Stimulated activated naive CD8-positive, alpha-beta T cell treated with anti-CD3 and anti-CD28 coated beads, Interleukin-15, Interleukin-2, amounts not matched to agents 100 ng/mL and 50 ng/mL, for 24 hours (primary cell): ENCODE data around the gene MVB12B.
A peak's percentile ranks its signal among the peaks of the same experiment; 100 is the strongest.

Source experiments
- H3K27ac Mint-ChIP-seq: one replicate; pipeline ENCODE4 v1.8.0; 2021; ENCODE audit warnings: mild to moderate bottlenecking, mixed read lengths
- H3K27me3 Mint-ChIP-seq: one replicate; pipeline ENCODE4 v1.8.0; 2021; ENCODE audit warnings: mixed read lengths
- H3K36me3 Mint-ChIP-seq: one replicate; pipeline ENCODE4 v1.8.0; 2021; ENCODE audit warnings: low read depth, mixed read lengths
- H3K4me1 Mint-ChIP-seq: one replicate; pipeline ENCODE4 v1.8.0; 2021; ENCODE audit warnings: low read depth, mixed read lengths
- H3K4me3 Mint-ChIP-seq: one replicate; pipeline ENCODE4 v1.8.0; 2021; ENCODE audit warnings: mild to moderate bottlenecking, mixed read lengths
- H3K9me3 Mint-ChIP-seq: one replicate; pipeline ENCODE4 v1.8.0; 2021; ENCODE audit warnings: mixed read lengths

Gene MVB12B

GRCh38 chr9:126480813-126481212, 154.2 kb downstream of the MVB12B start:
- H3K36me3 Mint-ChIP-seq: peaks cover 11% of the 10 kb centered on the region

GRCh38 chr9:126481862-126482261, 155.2 kb downstream of the MVB12B start:
- no peaks in the 10 kb centered on the region for H3K9me3 Mint-ChIP-seq
- no peak overlapping the region for H3K4me3 Mint-ChIP-seq
- peaks cover 12% of the 10 kb centered on the region for H3K4me1 Mint-ChIP-seq
- no peak overlapping the region for H3K27ac Mint-ChIP-seq
- no peaks in the 10 kb centered on the region for H3K27me3 Mint-ChIP-seq
- peaks cover 11% of the 10 kb centered on the region for H3K36me3 Mint-ChIP-seq

More at GRCh38 chr9:126480813-126481212, 154.2 kb downstream of the MVB12B start:
- Mint-ChIP-seq H3K27ac (no peak overlapping the region), H3K4me1 (peaks cover 16% of the 10 kb centered on the region), H3K27me3 (no peaks in the 10 kb centered on the region), H3K9me3 (no peaks in the 10 kb centered on the region), H3K4me3 (no peak overlapping the region)

GRCh38 chr9:126482361-126483044, 155.9 kb downstream of the MVB12B start:
- no peak overlapping the region for H3K27ac Mint-ChIP-seq
- H3K4me3 Mint-ChIP-seq: no peak overlapping the region
- peaks cover 6% of the 10 kb centered on the region for H3K36me3 Mint-ChIP-seq
- H3K27me3 Mint-ChIP-seq: no peaks in the 10 kb centered on the region
- H3K4me1 Mint-ChIP-seq: peaks cover 12% of the 10 kb centered on the region
- no peaks in the 10 kb centered on the region for H3K9me3 Mint-ChIP-seq

- Mint-ChIP-seq H3K27ac (peak overlapping the region; percentile 6), H3K4me3 (no peak overlapping the region), H3K4me1 (peaks cover 12% of the 10 kb centered on the region), H3K27me3 (no peaks in the 10 kb centered on the region), H3K9me3 (no peaks in the 10 kb centered on the region), H3K36me3 (peaks cover 4% of the 10 kb centered on the region)
These were observed 156.9 kb downstream of the MVB12B start for GRCh38 chr9:126483468-126484073.

GRCh38 chr9:126485662-126486061, 159.0 kb downstream of the MVB12B start:
- Mint-ChIP-seq H3K36me3 (peaks cover 4% of the 10 kb centered on the region), H3K27me3 (no peaks in the 10 kb centered on the region), H3K27ac (no peak overlapping the region), H3K4me3 (no peak overlapping the region), H3K9me3 (no peaks in the 10 kb centered on the region), H3K4me1 (peaks cover 17% of the 10 kb centered on the region)

GRCh38 chr9:126486276-126486675, 159.6 kb downstream of the MVB12B start:
- Mint-ChIP-seq H3K27me3 (no peaks in the 10 kb centered on the region), H3K27ac (no peak overlapping the region), H3K4me3 (no peak overlapping the region), H3K36me3 (peaks cover 4% of the 10 kb centered on the region), H3K4me1 (peaks cover 23% of the 10 kb centered on the region), H3K9me3 (no peaks in the 10 kb centered on the region)

- H3K4me3 Mint-ChIP-seq: no peak overlapping the region
- no peaks in the 10 kb centered on the region for H3K9me3 Mint-ChIP-seq
- peaks cover 24% of the 10 kb centered on the region for H3K4me1 Mint-ChIP-seq
- H3K27me3 Mint-ChIP-seq: no peaks in the 10 kb centered on the region
- no peak overlapping the region for H3K27ac Mint-ChIP-seq
- H3K36me3 Mint-ChIP-seq: peaks cover 4% of the 10 kb centered on the region
These were observed 161.2 kb downstream of the MVB12B start for GRCh38 chr9:126487856-126488255.

GRCh38 chr9:126488310-126488709, 161.7 kb downstream of the MVB12B start:
- Mint-ChIP-seq H3K4me3 (no peak overlapping the region), H3K27me3 (no peaks in the 10 kb centered on the region), H3K9me3 (no peaks in the 10 kb centered on the region), H3K4me1 (peaks cover 21% of the 10 kb centered on the region), H3K27ac (no peak overlapping the region), H3K36me3 (peaks cover 4% of the 10 kb centered on the region)

- no peaks in the 10 kb centered on the region for H3K9me3 Mint-ChIP-seq
- H3K27me3 Mint-ChIP-seq: no peaks in the 10 kb centered on the region
These were observed 162.3 kb downstream of the MVB12B start for GRCh38 chr9:126488881-126489404.

GRCh38 chr9:126489581-126490213, 163.1 kb downstream of the MVB12B start:
- H3K27me3 Mint-ChIP-seq: no peaks in the 10 kb centered on the region
- no peaks in the 10 kb centered on the region for H3K9me3 Mint-ChIP-seq
- no peaks in the 10 kb centered on the region for H3K36me3 Mint-ChIP-seq
- no peak overlapping the region for H3K4me3 Mint-ChIP-seq
- no peak overlapping the region for H3K27ac Mint-ChIP-seq
- H3K4me1 Mint-ChIP-seq: peaks cover 12% of the 10 kb centered on the region

More at GRCh38 chr9:126488881-126489404, 162.3 kb downstream of the MVB12B start:
- H3K27ac Mint-ChIP-seq: no peak overlapping the region
- H3K4me1 Mint-ChIP-seq: peaks cover 15% of the 10 kb centered on the region
- H3K4me3 Mint-ChIP-seq: no peak overlapping the region
- H3K36me3 Mint-ChIP-seq: peaks cover 3% of the 10 kb centered on the region

- Mint-ChIP-seq H3K9me3 (no peaks in the 10 kb centered on the region), H3K4me1 (peaks cover 12% of the 10 kb centered on the region), H3K27ac (no peak overlapping the region), H3K4me3 (no peak overlapping the region), H3K36me3 (no peaks in the 10 kb centered on the region), H3K27me3 (no peaks in the 10 kb centered on the region)
These were observed 163.6 kb downstream of the MVB12B start for GRCh38 chr9:126490214-126490631.

GRCh38 chr9:126490871-126491567, 164.4 kb downstream of the MVB12B start:
- Mint-ChIP-seq H3K36me3 (no peaks in the 10 kb centered on the region), H3K27me3 (no peaks in the 10 kb centered on the region), H3K4me1 (peaks cover 12% of the 10 kb centered on the region), H3K9me3 (no peaks in the 10 kb centered on the region), H3K27ac (no peak overlapping the region), H3K4me3 (no peak overlapping the region)

- no peaks in the 10 kb centered on the region for H3K9me3 Mint-ChIP-seq
- H3K27ac Mint-ChIP-seq: no peak overlapping the region
- no peak overlapping the region for H3K4me3 Mint-ChIP-seq
- no peaks in the 10 kb centered on the region for H3K27me3 Mint-ChIP-seq
- peaks cover 12% of the 10 kb centered on the region for H3K4me1 Mint-ChIP-seq
- H3K36me3 Mint-ChIP-seq: no peaks in the 10 kb centered on the region
These were observed 164.9 kb downstream of the MVB12B start for GRCh38 chr9:126491568-126491879.

- Mint-ChIP-seq H3K27me3 (no peaks in the 10 kb centered on the region), H3K9me3 (no peaks in the 10 kb centered on the region), H3K4me3 (no peak overlapping the region), H3K27ac (no peak overlapping the region), H3K4me1 (peaks cover 12% of the 10 kb centered on the region), H3K36me3 (no peaks in the 10 kb centered on the region)
These were observed 165.3 kb downstream of the MVB12B start for GRCh38 chr9:126491949-126492348.

- Mint-ChIP-seq H3K27me3 (no peaks in the 10 kb centered on the region), H3K27ac (no peak overlapping the region), H3K4me3 (no peak overlapping the region), H3K36me3 (no peaks in the 10 kb centered on the region), H3K4me1 (peaks cover 12% of the 10 kb centered on the region), H3K9me3 (no peaks in the 10 kb centered on the region)
These were observed 167.6 kb downstream of the MVB12B start for GRCh38 chr9:126494264-126494663.
